HEK293T (cell line): ENCODE results near the gene SLC25A21.

Experiments
- BHLHE40 ChIP-seq: fragments of 450-650 bp; IDR thresholded peaks from 2 replicates; pipeline ENCODE4 v1.6.1; 2016; ENCODE audit warnings: mild to moderate bottlenecking, moderate library complexity, borderline replicate concordance
- CTBP1 ChIP-seq: fragments of 450-650 bp; IDR thresholded peaks from 2 replicates; pipeline ENCODE4 v1.6.1; 2016; ENCODE audit warnings: borderline replicate concordance
- FOXA1 ChIP-seq: fragments of 450-650 bp; IDR thresholded peaks from 2 replicates; pipeline ENCODE4 v1.6.1; 2016; ENCODE audit warnings: mild to moderate bottlenecking
- FOXK2 ChIP-seq: fragments of 450-650 bp; IDR thresholded peaks from 2 replicates; pipeline ENCODE4 v1.6.1; 2016; ENCODE audit warnings: mild to moderate bottlenecking
- FOXM1 ChIP-seq: fragments of 450-650 bp; IDR thresholded peaks from 2 replicates; pipeline ENCODE4 v1.6.1; 2017; ENCODE audit warnings: mild to moderate bottlenecking, borderline replicate concordance
- PKNOX1 ChIP-seq: fragments of 450-650 bp; IDR thresholded peaks from 2 replicates; pipeline ENCODE4 v1.6.1; 2016
- SP1 ChIP-seq: fragments of 450-650 bp; IDR thresholded peaks from 2 replicates; pipeline ENCODE4 v1.6.1; 2017

DNA sequence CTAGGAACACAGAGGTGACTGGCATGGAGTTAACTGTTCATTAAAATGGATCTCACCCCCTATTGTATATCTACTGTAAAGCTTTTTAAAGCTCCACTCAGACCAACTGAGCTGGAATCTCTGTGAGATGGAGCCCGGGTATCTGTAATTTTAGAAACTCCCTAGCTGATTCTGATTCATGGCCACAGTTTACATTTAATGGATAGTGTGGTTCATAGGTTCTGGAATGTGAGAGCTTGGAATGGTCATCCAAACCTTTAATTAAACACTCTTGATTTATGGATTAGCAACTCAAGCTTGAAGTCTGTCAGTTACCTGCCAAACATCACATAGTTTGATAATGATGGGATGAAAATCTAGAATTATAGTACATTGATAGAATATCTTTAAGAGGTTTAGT lies 183.8 kb downstream of the SLC25A21 start:
- no peak for TF ChIP-seq SP1
- peak; percentile 29; the same call in 1 of the 2 replicates for TF ChIP-seq PKNOX1
- TF ChIP-seq BHLHE40 = no peak
- TF ChIP-seq FOXK2 = no peak
- TF ChIP-seq FOXM1 = no peak
- no peak for TF ChIP-seq CTBP1
- no peak for TF ChIP-seq FOXA1
